Right lobe of liver (tissue), 6 donors: ENCODE data around the gene TMEM217. TPM values are rescaled to one million over a fixed set of nuclear protein-coding genes. Genes with fewer than 3 reads are reported as not detected.

Experiments
- ATAC-seq, 4 donors: fragments of 200-7000 bp; cut with Tn5 transposase; one replicate each; pipeline ENCODE4 v1.9.1; 2020; ENCODE audit warnings: mild to moderate bottlenecking in 4 of 4, moderate library complexity in 4 of 4
- DNase-seq, 3 donors: peaks; one replicate each; pipeline ENCODE4 v3.0.0-alpha.2; 2020
- H3K27ac ChIP-seq, 3 donors: fragments of 200-600 bp; one replicate each; pipeline ENCODE4 v1.8.0; 2022
- H3K27me3 ChIP-seq, 2 donors: fragments of 200-600 bp; one replicate each; pipeline ENCODE4 v1.8.0; 2022
- H3K36me3 ChIP-seq, 4 donors: fragments of 200-600 bp; sonication (generic) in 1 of 4; one replicate each; pipeline versions ENCODE4 v1.5.1 to v1.8.0; 2017 to 2022; ENCODE audit warnings: control low read depth in 1 of 4
- H3K4me1 ChIP-seq, 4 donors: fragments of 200-600 bp; sonication (generic) in 1 of 4; one replicate each; pipeline versions ENCODE4 v1.5.1 to v1.8.0; 2017 to 2022; ENCODE audit warnings: control low read depth in 1 of 4
- H3K4me3 ChIP-seq, 3 donors: fragments of 200-600 bp; one replicate each; pipeline ENCODE4 v1.8.0; 2022
- H3K9me3 ChIP-seq, 4 donors: fragments of 200-600 bp; sonication (generic) in 1 of 4; one replicate each; pipeline versions ENCODE4 v1.5.1 to v1.8.0; 2017 to 2022; ENCODE audit warnings: control low read depth in 1 of 4
- POLR2A ChIP-seq: fragments of 450-650 bp; IDR thresholded peaks from one replicate; pipeline ENCODE4 v1.6.1; 2017; ENCODE audit warnings: antibody characterized with exemption, mild to moderate bottlenecking
- WGBS: methylation state at CpG from one replicate; pipeline ENCODE4 v1.1.6; 2018; ENCODE audit warnings: low coverage, low lambda C conversion rate; ENCODE audit not compliant: insufficient coverage; ENCODE audit errors: missing lambda C conversion rate; 5-methylcytosine and 5-hydroxymethylcytosine counted together
- intact Hi-C, 2 donors: fragments of 100-400 bp; cut with DNase I; formaldehyde crosslinking; loops; one replicate each; pipeline versions ENCODE4 v1.11.2 to v1.14.1; 2022
- total RNA-seq, 6 experiments: library from RNA; depleted of rRNA in 2 of 6; stranded (reverse); fragments of >200 nt in 2 of 6; fragmentation: NEBNext Ultra II Directional in 3 of 6; extraction: Animal tissue kit (Norgen Biotek cat#: 25700) in 3 of 6; gene quantifications; one replicate each; pipeline versions ENCODE4 v1.1.0 to v1.2.4, GENCODE V29; 2016 to 2023
- TF ChIP-seq, protein P1 (sequence below), 4 donors: fragments of 200-600 bp in 3 of 4; fragments of 450-650 bp in 1 of 4; IDR thresholded peaks; one replicate each; pipeline versions ENCODE4 v1.5.1 to v1.8.0; 2016 to 2022; ENCODE audit warnings: antibody characterized with exemption in 4 of 4, mild to moderate bottlenecking in 2 of 4
- donor health status: DM: no; HTN: yes; CAD: no.
- donor health status: DM: no; HTN: no; CAD: no.
- donor health status: DM: no; HTN: no; CAD: no.
- donor health status: DM: no; HTN: yes; CAD: no.
- donor health status: DM: no; HTN: yes; CAD: no.

TMEM217 gene
- total RNA-seq, 6 experiments from 2014 or later = 0.15 to 5.2 (median 0.92) TPM; not detected in 1

DNA sequence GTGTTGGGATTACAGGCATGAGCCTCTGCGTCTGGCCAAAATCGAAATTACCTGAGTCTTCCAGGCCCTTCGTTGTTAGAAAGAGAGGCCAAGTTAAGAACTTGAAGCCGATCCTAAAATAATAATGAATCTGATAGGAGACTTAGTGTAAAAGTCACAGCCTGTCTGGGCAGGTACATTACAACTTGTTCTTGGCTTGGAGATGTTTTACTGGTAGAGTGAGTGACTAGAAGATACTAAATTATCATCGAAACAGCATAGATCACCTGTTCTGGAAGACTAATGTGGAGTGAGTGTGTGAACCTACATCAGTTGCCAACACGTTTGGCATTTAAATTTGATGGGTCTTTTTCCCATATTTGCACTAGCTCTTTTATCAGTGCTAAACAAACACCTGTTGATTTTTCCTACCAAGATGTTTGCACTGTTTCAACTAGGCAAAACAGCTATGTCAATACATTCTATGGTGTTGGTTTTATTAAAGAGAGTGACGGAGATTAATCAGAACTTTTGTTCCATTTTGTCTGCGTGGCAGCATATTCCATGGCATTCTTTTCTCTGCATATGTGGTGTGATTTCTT, 4.6 kb upstream of the TMEM217 start:
- no peaks in the 10 kb centered on the region for H3K36me3 ChIP-seq
- peaks cover 0 to 16% (median 4%) of the 10 kb centered on the region in 4 donors for H3K4me1 ChIP-seq
- intact Hi-C loops = no loop called here
- H3K4me3 ChIP-seq = no peak overlapping the region
- H3K27me3 ChIP-seq = no peaks in the 10 kb centered on the region
- no peaks in the 10 kb centered on the region for H3K9me3 ChIP-seq
- no peak for DNase-seq
- ATAC-seq = peak; percentile 37 to 59 (median 56)
- TF ChIP-seq, protein P1, sequence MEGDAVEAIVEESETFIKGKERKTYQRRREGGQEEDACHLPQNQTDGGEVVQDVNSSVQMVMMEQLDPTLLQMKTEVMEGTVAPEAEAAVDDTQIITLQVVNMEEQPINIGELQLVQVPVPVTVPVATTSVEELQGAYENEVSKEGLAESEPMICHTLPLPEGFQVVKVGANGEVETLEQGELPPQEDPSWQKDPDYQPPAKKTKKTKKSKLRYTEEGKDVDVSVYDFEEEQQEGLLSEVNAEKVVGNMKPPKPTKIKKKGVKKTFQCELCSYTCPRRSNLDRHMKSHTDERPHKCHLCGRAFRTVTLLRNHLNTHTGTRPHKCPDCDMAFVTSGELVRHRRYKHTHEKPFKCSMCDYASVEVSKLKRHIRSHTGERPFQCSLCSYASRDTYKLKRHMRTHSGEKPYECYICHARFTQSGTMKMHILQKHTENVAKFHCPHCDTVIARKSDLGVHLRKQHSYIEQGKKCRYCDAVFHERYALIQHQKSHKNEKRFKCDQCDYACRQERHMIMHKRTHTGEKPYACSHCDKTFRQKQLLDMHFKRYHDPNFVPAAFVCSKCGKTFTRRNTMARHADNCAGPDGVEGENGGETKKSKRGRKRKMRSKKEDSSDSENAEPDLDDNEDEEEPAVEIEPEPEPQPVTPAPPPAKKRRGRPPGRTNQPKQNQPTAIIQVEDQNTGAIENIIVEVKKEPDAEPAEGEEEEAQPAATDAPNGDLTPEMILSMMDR (IDR thresholded peaks at IDR 0.05) = no peak
- no peak for TF ChIP-seq POLR2A
- H3K27ac ChIP-seq = peak overlapping the region in 2 of 3 donors; percentile 9 to 61
- WGBS = 17% methylated on average over 8 of the region's 8 CpGs

DNA sequence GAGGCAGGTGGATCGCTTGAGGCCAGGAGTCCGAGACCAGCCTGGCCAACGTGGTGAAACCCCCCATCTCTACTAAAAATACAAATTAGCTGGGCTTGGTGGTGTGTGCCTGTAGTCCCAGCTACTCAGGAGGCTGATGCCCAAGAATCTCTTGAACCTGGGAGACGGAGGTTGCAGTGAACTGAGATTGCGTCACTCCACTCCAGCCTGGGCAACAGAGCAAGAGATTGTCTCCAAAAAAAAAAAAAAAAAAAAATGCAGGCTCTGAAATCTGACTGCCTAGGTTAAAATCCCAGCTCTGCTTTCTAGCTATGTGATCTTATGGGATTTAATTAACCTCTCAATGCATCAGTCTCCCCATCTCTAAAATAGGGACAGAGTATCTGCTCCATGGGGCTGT, 3.3 kb upstream of the TMEM217 start:
- Histone ChIP-seq H3K9me3 (no peaks in the 10 kb centered on the region), H3K36me3 (no peaks in the 10 kb centered on the region), H3K27ac (peak overlapping the region in 1 of 3 donors; percentile 14), H3K4me1 (peaks cover 0 to 16% (median 4%) of the 10 kb centered on the region in 4 donors), H3K27me3 (no peaks in the 10 kb centered on the region), H3K4me3 (no peak overlapping the region)
- no peak for TF ChIP-seq POLR2A
- TF ChIP-seq, protein P1 (IDR thresholded peaks at IDR 0.05) = no peak
- 60% methylated on average over 5 of the region's 5 CpGs for WGBS
- ATAC-seq = peak in 1 of 4 donors; percentile 5
- peak in 1 of 3 donors; percentile 65 for DNase-seq
- intact Hi-C loops = no loop called here

DNA sequence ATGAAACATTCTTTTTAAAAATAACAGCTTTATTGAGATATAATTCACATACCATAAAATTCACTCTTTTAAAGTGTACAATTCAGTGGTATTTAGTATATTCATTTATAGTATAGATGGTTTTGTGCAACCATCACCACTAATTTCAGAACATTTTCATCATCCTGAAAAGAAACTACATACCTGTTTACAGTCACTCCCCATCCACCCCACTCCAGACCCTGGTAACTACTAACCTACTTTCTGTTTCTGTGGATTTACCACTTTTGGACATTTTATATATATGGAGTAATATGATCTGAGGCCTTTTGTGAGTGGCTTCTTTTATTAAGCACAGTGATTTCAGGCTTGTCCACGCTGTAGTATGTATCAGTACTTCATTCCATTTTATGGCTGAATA, 2.5 kb upstream of the TMEM217 start:
- Histone ChIP-seq H3K4me3 (no peak overlapping the region), H3K36me3 (no peaks in the 10 kb centered on the region), H3K4me1 (peaks cover 0 to 16% (median 4%) of the 10 kb centered on the region in 4 donors), H3K9me3 (no peaks in the 10 kb centered on the region), H3K27ac (no peak overlapping the region), H3K27me3 (no peaks in the 10 kb centered on the region)
- 100% methylated on average over 1 of the region's 1 CpG for WGBS
- intact Hi-C loops = no loop called here
- no peak for DNase-seq
- no peak for TF ChIP-seq POLR2A
- TF ChIP-seq, protein P1 (IDR thresholded peaks at IDR 0.05) = no peak
- ATAC-seq = no peak

DNA sequence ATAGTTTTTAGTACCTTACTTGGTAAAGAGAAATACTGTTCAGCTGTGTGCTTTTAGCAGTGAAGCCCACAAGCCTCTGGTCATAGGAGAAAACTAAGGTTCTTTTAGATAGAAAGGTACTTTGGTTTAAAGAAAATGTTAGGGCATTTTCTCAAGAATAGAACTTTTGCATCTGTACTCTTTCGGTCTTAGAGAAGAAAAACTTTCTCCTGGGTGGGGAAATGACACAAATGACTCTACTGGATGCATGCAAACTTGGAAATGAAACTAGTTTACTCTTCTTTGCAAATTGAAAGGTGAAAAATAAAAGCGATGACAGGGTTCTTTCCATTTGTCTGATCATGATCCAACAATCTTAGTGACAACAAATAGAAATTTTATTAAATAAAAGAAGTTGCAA, 2.1 kb upstream of the TMEM217 start:
- ATAC-seq (no peak), DNase-seq (no peak)
- peaks cover 0 to 16% (median 4%) of the 10 kb centered on the region in 4 donors for H3K4me1 ChIP-seq
- intact Hi-C loops = no loop called here
- 60% methylated on average over 2 of the region's 2 CpGs for WGBS
- no peaks in the 10 kb centered on the region for H3K27me3 ChIP-seq
- TF ChIP-seq, protein P1 (IDR thresholded peaks at IDR 0.05) = no peak
- no peak for TF ChIP-seq POLR2A
- H3K9me3 ChIP-seq = no peaks in the 10 kb centered on the region
- H3K27ac ChIP-seq = no peak overlapping the region
- H3K4me3 ChIP-seq = no peak overlapping the region
- H3K36me3 ChIP-seq = no peaks in the 10 kb centered on the region
